K562 (cell line): ENCODE data around the gene NMNAT2. TPM values are rescaled to one million over a fixed set of nuclear protein-coding genes. Genes with fewer than 3 reads are reported as not detected.

ENCODE experiments used
- ATAC-seq: fragments of 200-7000 bp; cut with Tn5 transposase; 3 replicates; pipeline ENCODE4 v1.9.1; 2020; ENCODE audit warnings: moderate library complexity
- BruUV-seq: library from RNA; stranded (reverse); fragments of 400-500 nt; replicated peaks from 2 replicates; lab custom pipeline; 2021; lab: Mats Ljungman, UMichigan
- CTCF ChIA-PET: fragments of 300-600 bp; formaldehyde crosslinking; extraction: SDS; loops from one replicate; lab custom pipeline; 2021; ENCODE audit warnings: low intra/inter-chr PET ratio; lab: Yijun Ruan, JAX
- POLR2A ChIA-PET: fragments of 300-600, 350-650 bp; sonication (Branson Sonifier 250); formaldehyde crosslinking; extraction: SDS; loops from one replicate; lab custom pipeline; 2021; ENCODE audit warnings: antibody characterized with exemption, inconsistent platforms; lab: Yijun Ruan, JAX
- DNase-seq, 4 experiments: peaks; one replicate each; pipeline versions ENCODE4 v3.0.0 to v3.0.0-alpha.2; 2011 to 2018; ENCODE audit warnings: low spot score in 3 of 4, mixed read lengths in 3 of 4; ENCODE audit errors: extremely low read depth in 1 of 4
- FAIRE-seq: peaks from 2 replicates; lab custom pipeline; 2011; peaks lifted over from hg19 to GRCh38; lab: Jason Lieb, UNC
- H2AFZ ChIP-seq: 2 replicates; pipeline ENCODE4 v1.6.0; 2011; ENCODE audit warnings: low read depth, low read length, control low read depth, inconsistent platforms
- H3K27ac ChIP-seq: fragments of 200-600 bp; 3 replicates; pipeline ENCODE4 v1.8.0; 2011; ENCODE audit warnings: low read depth, mild to moderate bottlenecking, control low read depth, inconsistent platforms, low read length, moderate library complexity, mixed read lengths; ENCODE audit errors: extremely low read depth
- H3K27me3 ChIP-seq, 2 experiments: fragments of 300-600 bp in 1 of 2; 2 replicates in 1 of 2; 3 replicates in 1 of 2; pipeline versions ENCODE4 v1.6.0 to v1.8.0; 2011; ENCODE audit warnings: inconsistent platforms in 2 of 2, low read length in 2 of 2, mild to moderate bottlenecking in 1 of 2, mixed read lengths in 1 of 2, moderate library complexity in 1 of 2; ENCODE audit not compliant: control insufficient read depth in 2 of 2, insufficient read depth in 2 of 2
- H3K36me3 ChIP-seq: fragments of 300-600 bp; 3 replicates; pipeline ENCODE4 v1.8.0; 2011; ENCODE audit warnings: mild to moderate bottlenecking, low read length, inconsistent platforms; ENCODE audit not compliant: control insufficient read depth, insufficient read depth
- H3K4me1 ChIP-seq, 2 experiments: fragments of 200-600 bp in 1 of 2; replicated peaks in 1 of 2; 2 replicates in 1 of 2; 3 replicates in 1 of 2; pipeline versions ENCODE4 v1.5.1 to v1.8.0; 2011; ENCODE audit warnings: inconsistent platforms in 2 of 2, low read length in 2 of 2, mild to moderate bottlenecking in 1 of 2, mixed read lengths in 1 of 2, moderate library complexity in 1 of 2; ENCODE audit not compliant: control insufficient read depth in 2 of 2, insufficient read depth in 2 of 2
- H3K4me2 ChIP-seq: 2 replicates; pipeline ENCODE4 v1.6.1; 2011; ENCODE audit warnings: low read length, control low read depth, inconsistent platforms, mixed read lengths; ENCODE audit not compliant: insufficient read depth
- H3K4me3 ChIP-seq: fragments of 200-600 bp; sonication (generic), shearing (Covaris generic); 2 replicates; pipeline ENCODE4 v1.5.1; 2016; ENCODE audit warnings: control low read depth, inconsistent platforms
- H3K79me2 ChIP-seq: fragments of 200-600 bp; 3 replicates; pipeline ENCODE4 v1.8.0; 2011; ENCODE audit warnings: low read length, inconsistent platforms; ENCODE audit not compliant: control insufficient read depth, insufficient read depth
- H3K9ac ChIP-seq, 2 experiments: 2 replicates each; pipeline versions ENCODE4 v1.6.0 to v1.6.1; 2011; ENCODE audit warnings: low read depth in 2 of 2, low read length in 2 of 2, control low read depth in 1 of 2, inconsistent platforms in 1 of 2, mild to moderate bottlenecking in 1 of 2, mixed read lengths in 1 of 2; ENCODE audit not compliant: insufficient read depth in 1 of 2
- H3K9me1 ChIP-seq: one replicate; pipeline ENCODE4 v1.6.0; 2011; ENCODE audit warnings: inconsistent platforms, mild to moderate bottlenecking, low read length, moderate library complexity; ENCODE audit not compliant: control insufficient read depth, insufficient read depth
- H3K9me3 ChIP-seq: replicated peaks from 2 replicates; pipeline ENCODE4 v1.5.1; 2011; ENCODE audit warnings: low read depth, low read length, inconsistent platforms; ENCODE audit not compliant: control insufficient read depth, insufficient read depth
- H4K20me1 ChIP-seq: replicated peaks from 2 replicates; pipeline ENCODE4 v1.6.1; 2011; ENCODE audit warnings: low read length, inconsistent platforms, mixed read lengths; ENCODE audit not compliant: control insufficient read depth, insufficient read depth
- CTCFL ChIP-seq: IDR thresholded peaks from 2 replicates; pipeline ENCODE4 v1.6.1; 2011; ENCODE audit warnings: borderline replicate concordance, low read depth, mild to moderate bottlenecking, moderate library complexity, low read length; ENCODE audit not compliant: insufficient read depth, poor library complexity, severe bottlenecking
- HMG20B ChIP-seq: fragments of 250-450 bp; sonication (Bioruptor Pico); IDR thresholded peaks from 2 replicates; pipeline ENCODE4 v1.5.0; 2021; ENCODE audit warnings: mild to moderate bottlenecking
- MCM3 ChIP-seq: fragments of 450-650 bp; IDR thresholded peaks from 2 replicates; pipeline ENCODE4 v1.6.1; 2016
- NCOA2 ChIP-seq, 2 experiments: fragments of 450-650 bp; IDR thresholded peaks; 2 replicates each; pipeline ENCODE4 v1.6.1; 2018; ENCODE audit warnings: mild to moderate bottlenecking in 2 of 2, moderate library complexity in 1 of 2; ENCODE audit not compliant: partially characterized antibody in 2 of 2
- NELFE ChIP-seq: IDR thresholded peaks from 2 replicates; pipeline ENCODE4 v1.6.1; 2011; ENCODE audit warnings: mild to moderate bottlenecking; ENCODE audit not compliant: insufficient read depth, insufficient read length
- RREB1 ChIP-seq: fragments of 250-450 bp; sonication (Bioruptor Pico); IDR thresholded peaks from 2 replicates; pipeline ENCODE4 v1.4.0; 2020
- ZSCAN32 ChIP-seq: fragments of 450-650 bp; formaldehyde crosslinking; IDR thresholded peaks from 2 replicates; pipeline ENCODE4 v1.4.0; 2020; ENCODE audit warnings: mild to moderate bottlenecking, moderate library complexity
- WGBS: fragments of 100-300 bp; shearing (Covaris generic); methylation state at CpG from one replicate; pipeline ENCODE4 v1.1.6; 2016; ENCODE audit warnings: low coverage, mixed read lengths; ENCODE audit not compliant: insufficient coverage; ENCODE audit errors: missing lambda C conversion rate; 5-methylcytosine and 5-hydroxymethylcytosine counted together
- in situ Hi-C: fragments of 300-500 bp; cut with MboI; formaldehyde crosslinking; loops from 4 replicates; pipeline ENCODE4 v1.15.0; 2018; ENCODE audit warnings: inconsistent platforms, mixed read lengths
- intact Hi-C: fragments of 100-400 bp; cut with micrococcal nuclease; formaldehyde crosslinking; loops from 2 replicates; pipeline ENCODE4 v1.14.2; 2022
- polyA plus RNA-seq, 8 experiments: library from polyadenylated mRNA; depleted of rRNA in 4 of 8; stranded (reverse) in 5 of 8; unstranded in 3 of 8; fragments of >200 nt; fragmentation: Nextera tagmentation in 2 of 8; fragmentation: Illumina TruSeq in 1 of 8; extraction: Ambion mirVana in 2 of 8; extraction: Trizol in 1 of 8; gene quantifications; 2 replicates each; pipeline versions ENCODE4 v1.2.1 to v1.2.3, GENCODE V29; 2011 to 2014; ENCODE audit warnings: inconsistent platforms in 1 of 8, missing spikeins in 1 of 8
- total RNA-seq, 7 experiments: library from RNA; depleted of rRNA in 6 of 7; stranded (reverse); fragments of >200 nt in 6 of 7; fragmentation: Illumina TruSeq in 2 of 7; extraction: Trizol in 2 of 7; gene quantifications; 2 replicates each; pipeline versions ENCODE4 v1.2.1 to v1.2.3, GENCODE V29; 2011 to 2021; ENCODE audit warnings: low replicate concordance in 1 of 7

Gene NMNAT2
- total and polyA plus RNA-seq, 9 of the 15 experiments (the other 6 are each of a cell fraction or from before 2014, with no cell fraction given): not detected

- no peaks in the 10 kb centered on the region for H3K9me1 ChIP-seq
- H3K4me1 ChIP-seq: no peaks in the 10 kb centered on the region
- no peak overlapping the region for H3K27ac ChIP-seq
- H3K4me2 ChIP-seq: no peak overlapping the region
- no peaks in the 10 kb centered on the region; a peak in 1 of 5 replicates for H3K27me3 ChIP-seq
- POLR2A ChIA-PET: no interaction called here
- no peak for TF ChIP-seq RREB1
- no peak for TF ChIP-seq CTCFL
- TF ChIP-seq NCOA2 (IDR thresholded peaks at IDR 0.05; ENCODE audit: partially characterized antibody in 2 of 2): no peak
- TF ChIP-seq NELFE: no peak
- no peak for TF ChIP-seq MCM3
- TF ChIP-seq HMG20B (CRISPR knock-in tag): no peak
- TF ChIP-seq ZSCAN32 (CRISPR knock-in tag): no peak
- no peak overlapping the region for H3K9ac ChIP-seq
- H3K9me3 ChIP-seq: no peaks in the 10 kb centered on the region
- intact Hi-C loops (no loop called here), in situ Hi-C loops (no loop called here)
- H3K36me3 ChIP-seq: no peaks in the 10 kb centered on the region
- no TSS peak for BruUV-seq
- ATAC-seq (no peak), FAIRE-seq (no peak), DNase-seq (no peak)
- WGBS: 0% methylated on average over 1 of the region's 1 CpG
- no peaks in the 10 kb centered on the region for H4K20me1 ChIP-seq
- H3K4me3 ChIP-seq: no peak overlapping the region
- no peak overlapping the region for H2AFZ ChIP-seq
- no peaks in the 10 kb centered on the region for H3K79me2 ChIP-seq
- CTCF ChIA-PET: no interaction called here
Observed at GRCh38 chr1:183407961-183408360, 10.2 kb downstream of the NMNAT2 start.
